ENCODE results near the gene FOXRED2.
"Not testable (repeated sequence)": the region's sequence is repeated elsewhere in the genome, so short reads cannot be mapped to it uniquely, and the experiment has no call there.

The FOXRED2 gene

GRCh38 chr22:36506637-36507517 is at the start of gene FOXRED2:
Gene FOXRED2 (minus strand): TSS chr22:36507040. CDS start chr22:36506422, 618 bp downstream.
- DNase-seq (ENCODE audit: low read depth), result peak; percentile 53

- DNase-seq (ENCODE audit: low read depth), result no peak
Measured at GRCh38 chr22:36554098-36554497, 47.3 kb upstream of the FOXRED2 start.

DNA sequence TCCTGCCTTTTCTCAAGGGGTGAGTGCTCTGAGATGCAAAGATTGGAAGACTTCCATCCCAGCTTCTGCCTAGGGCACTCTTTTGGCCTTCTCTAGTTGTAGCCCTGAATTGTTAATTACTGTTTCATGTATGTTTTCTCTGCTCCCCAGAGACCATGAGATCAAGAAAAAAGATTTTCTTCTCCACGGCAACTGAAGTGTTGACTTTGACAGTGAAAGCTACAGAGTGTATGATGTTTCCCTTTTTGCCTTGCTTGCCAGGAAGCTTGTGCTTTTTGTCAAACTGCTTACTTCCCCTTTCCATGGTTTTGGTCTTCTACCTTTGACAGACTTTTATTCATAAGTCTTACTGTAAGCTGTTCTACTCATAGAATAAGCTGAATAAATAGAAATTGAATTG is 45.4 kb upstream of the FOXRED2 start:
- no peak for DNase-seq (ENCODE audit: low read depth)

DNA sequence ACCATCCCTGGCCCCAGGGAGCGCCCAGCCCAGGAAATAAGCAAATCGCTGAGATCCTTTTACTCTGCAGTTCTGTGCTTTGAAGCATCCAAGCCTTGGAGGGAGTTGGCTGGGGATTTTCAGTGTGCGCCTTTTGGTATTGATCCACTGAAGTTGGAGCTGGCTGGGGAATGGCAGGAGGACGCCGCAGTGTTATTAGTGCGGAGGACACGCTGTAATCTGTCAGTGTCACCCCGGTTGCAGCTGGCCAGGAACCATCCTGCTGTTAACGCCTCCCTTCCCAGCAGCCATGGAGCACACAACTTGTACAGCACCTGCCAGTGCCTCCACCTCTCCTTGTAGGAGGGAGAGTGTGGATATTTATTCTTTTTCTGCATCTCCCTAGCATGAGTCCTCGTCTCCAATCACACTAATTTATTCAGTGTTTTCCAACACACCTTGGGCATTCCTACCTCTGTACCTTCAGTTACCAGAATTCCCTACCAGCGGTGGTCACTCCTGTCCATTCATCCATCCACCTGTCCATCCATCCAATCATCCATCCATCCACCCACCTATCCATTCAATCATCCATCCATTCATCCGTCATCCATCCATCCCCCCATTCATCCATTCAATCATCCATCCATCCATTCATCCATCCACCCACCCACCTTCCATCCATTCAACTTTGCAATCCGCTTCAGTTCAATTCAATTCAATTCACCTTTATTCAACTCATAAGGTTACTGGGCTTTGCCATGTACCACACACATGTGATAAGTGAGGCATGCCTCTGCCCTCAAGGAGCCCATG is 44.1 kb upstream of the FOXRED2 start:
- no peak for DNase-seq (ENCODE audit: low read depth)

- DNase-seq (ENCODE audit: low read depth), result no peak
Measured at GRCh38 chr22:36549033-36549432, 42.2 kb upstream of the FOXRED2 start.

- no peak for DNase-seq (ENCODE audit: low read depth)
Measured at GRCh38 chr22:36548606-36549005, 41.8 kb upstream of the FOXRED2 start.

- DNase-seq (ENCODE audit: low read depth), result no peak
Measured at GRCh38 chr22:36546932-36547331, 40.1 kb upstream of the FOXRED2 start.

DNA sequence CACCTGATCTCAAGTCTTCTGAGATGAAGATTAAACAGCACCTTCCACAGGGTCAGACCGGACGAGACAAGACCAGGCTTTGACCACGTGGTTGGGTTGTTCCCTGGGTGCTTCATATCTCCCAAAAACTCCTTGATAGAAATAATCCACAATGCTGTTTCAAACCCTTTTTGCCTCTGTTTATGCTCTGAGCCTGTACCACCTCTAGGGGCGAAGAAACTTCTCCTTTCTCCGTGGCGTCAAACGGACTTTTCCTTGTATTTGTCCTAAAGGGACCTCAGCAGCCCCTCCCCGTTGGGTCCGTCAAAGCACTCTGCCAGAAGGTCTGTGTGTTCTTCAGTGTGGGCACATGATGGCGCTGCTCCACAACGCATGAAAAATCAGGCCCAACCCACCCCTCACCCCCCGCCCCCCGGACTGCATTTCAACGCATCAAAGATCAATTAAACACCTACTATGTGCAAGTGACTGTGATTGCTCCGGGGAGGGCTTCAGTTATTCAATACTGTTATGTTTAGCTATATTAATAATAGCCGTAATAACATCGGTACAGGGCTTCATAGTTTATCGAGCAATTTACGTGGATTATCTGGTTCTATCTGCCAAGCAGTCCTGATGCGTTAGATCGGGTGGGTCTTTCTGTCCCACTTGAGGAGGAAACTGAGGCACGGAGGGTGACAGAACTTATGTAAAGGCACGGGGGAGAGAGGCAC is 39.4 kb upstream of the FOXRED2 start:
- no peak for DNase-seq (ENCODE audit: low read depth)

DNA sequence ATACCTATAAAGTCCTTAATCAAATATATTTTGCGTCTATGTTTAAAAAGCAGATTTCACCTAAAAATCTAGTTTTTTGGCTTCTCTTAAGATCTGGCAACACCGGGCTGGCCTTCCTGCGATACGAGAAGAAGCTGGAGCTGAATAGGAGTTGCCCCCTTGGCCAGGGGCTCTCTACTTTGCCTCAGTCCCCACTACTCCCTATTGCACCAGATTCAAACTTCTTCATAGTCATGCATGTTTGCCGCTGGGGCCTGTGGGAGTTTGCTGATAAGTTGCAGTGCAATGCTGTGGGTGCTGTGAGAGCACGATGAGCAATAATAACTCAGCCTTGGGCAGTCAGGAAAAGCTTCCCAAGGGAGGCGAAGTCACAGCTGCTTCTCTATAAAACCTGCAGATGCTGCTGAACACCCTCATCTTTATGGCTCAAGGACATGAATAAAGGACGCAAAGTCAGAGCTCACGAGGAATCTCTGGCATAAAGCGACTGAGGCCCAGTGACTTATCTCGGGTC is 37.3 kb upstream of the FOXRED2 start:
- DNase-seq (ENCODE audit: low read depth), result no peak

- no peak for DNase-seq (ENCODE audit: low read depth)
Measured at GRCh38 chr22:36541831-36542411, 35.1 kb upstream of the FOXRED2 start.

DNA sequence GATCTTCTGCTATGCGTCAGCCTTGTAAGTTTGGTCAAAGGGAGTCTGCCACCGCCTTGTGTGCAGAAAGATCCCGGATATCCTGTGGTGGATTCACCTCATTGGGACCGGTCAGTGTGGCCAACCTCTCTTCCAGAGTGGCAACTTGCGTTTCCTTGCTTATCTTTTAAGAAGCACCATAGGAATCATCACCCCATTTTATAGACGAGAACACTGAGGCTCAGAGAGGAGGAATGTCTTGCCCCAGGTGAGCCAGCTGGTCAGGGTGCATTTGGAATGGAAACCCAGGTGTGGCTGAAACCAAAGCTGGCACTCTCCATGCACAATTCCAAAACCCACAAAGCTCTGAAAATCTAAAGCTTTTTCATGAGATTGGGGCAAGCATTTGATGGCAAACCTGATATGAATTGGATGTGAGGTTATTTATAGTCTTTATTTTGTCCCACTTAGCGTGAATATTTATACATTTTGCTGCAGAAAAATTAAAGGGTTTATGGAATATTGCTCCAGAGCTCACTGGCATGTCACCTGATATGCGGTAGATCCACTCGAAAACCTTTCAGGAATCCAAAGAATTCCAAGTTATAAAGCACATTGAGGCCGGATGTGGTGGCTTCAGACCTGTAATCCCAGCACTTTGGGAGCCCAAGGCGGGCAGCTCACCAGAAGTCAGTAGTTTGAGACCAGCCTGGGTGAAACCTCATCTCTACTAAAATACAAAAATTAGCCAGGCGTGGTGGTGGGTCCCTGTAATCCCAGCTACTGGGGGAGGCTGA is 34.2 kb upstream of the FOXRED2 start:
- DNase-seq (ENCODE audit: low read depth), result no peak

DNA sequence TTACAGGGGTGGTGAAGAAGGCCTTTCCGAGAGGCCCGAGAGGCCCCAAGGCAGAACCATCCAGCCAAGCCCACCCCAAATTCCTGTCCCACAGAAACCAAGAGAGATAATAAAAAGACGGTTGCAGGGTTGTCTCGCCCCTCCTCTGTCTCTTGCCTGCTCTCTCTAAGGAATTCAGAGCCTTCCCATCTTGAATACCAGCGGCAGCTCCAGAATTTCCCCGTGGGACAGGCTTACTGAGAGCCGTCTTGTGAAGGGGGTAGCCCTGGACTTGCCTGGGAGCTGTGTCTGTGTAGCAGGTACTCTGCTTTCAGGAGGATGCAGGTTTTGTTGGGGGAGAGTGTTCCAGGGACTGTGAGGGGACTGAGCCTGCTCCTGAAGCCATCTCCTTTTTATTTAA is 31.7 kb upstream of the FOXRED2 start:
- DNase-seq (ENCODE audit: low read depth), result no peak

DNA sequence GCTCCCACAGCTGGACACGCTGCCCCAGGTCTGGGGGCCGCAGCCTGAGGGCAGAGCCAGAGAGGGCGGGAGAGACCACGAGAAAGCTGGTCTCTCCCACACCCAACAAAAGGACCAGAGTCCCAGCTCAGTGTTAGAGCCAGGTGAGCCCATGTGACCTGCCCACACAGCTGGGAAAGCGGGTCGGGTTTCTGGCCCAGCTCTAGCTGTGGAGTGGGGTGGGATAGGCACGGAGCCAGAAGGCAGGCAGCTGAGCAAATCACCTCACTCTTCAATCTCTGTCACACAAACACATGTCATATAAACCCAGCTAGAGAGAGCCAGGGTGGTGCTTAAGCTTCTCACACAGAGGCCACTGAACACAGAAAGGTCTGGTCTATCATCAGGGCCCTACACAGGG is 29.9 kb upstream of the FOXRED2 start:
- DNase-seq (ENCODE audit: low read depth), result no peak

GRCh38 chr22:36533320-36533719 is 26.5 kb upstream of the FOXRED2 start:
- DNase-seq (ENCODE audit: low read depth), result not testable (repeated sequence)

DNA sequence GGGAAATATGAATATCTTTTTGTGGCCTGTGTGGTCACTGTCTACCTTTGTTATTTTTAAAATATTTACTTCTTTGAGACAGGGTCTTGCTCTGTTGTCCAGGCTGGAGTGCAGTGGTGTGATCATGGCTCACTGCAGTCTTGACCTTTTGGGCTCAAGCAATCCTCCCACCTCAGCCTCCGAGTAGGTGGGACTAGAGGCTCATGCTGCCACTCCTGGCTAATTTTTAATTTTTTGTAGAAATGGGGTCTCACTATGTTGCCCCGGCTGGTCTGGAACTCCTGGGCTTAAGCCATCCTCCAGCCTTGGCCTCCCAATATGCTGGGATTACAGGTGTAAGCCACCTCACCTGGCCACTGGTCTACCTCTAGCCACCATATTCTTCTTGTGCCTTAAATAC is 25.6 kb upstream of the FOXRED2 start:
- no peak for DNase-seq (ENCODE audit: low read depth)

DNA sequence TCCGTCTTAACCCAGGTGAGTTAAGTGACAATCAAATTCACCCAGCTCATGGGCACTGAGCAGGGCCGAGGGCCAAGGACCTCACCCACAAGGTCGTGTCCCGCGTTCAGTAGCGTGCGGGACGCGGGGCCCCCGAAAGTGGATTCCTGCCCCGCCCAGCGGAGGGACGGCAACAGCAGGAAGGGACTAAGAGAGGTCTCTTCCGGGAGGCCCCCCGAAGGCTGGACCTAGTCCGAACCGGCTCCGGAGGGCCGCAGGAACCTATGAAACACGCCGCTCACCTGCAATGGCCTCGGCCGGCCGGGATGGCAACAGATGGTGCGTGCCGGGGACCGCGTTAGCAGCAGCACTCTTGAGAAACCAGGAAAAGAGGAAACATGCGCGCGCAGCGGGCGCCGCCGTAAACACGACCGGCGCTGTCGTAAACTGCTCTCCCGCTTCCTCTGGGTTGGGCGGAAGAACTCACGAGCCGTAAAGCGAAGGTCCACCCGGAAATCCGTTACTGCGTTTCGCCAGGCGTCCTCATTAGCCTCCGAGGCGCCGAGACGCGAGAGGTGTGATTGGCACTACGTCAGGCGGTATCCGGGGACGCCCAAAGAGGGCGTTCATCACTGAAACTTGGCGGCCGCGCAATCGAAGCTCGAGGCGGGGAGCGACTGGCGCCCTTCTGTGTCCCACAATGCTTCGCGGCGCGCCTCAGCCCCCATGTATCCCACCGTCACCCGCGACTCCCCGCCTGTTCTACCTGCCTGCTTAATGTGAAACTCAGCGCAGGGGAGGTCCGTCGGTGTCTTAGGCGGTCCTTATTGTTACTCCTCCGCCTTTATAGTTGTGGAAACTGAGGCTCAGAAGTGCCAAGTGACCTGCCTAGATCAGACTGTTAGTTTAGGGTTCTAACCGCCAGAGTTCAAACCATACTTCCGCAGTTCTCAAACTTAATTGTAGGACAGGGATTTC is 22.2 kb upstream of the FOXRED2 start, which contains the start of gene EIF3D:
TSS of gene EIF3D (minus strand) at position 372 of the 957 bp plus-strand sequence. CDS start 3,045 bp downstream, outside the sequence.
- peak; percentile 95 for DNase-seq (ENCODE audit: low read depth)

GRCh38 chr22:36528341-36528740 is 21.5 kb upstream of the FOXRED2 start:
- no peak for DNase-seq (ENCODE audit: low read depth)

DNA sequence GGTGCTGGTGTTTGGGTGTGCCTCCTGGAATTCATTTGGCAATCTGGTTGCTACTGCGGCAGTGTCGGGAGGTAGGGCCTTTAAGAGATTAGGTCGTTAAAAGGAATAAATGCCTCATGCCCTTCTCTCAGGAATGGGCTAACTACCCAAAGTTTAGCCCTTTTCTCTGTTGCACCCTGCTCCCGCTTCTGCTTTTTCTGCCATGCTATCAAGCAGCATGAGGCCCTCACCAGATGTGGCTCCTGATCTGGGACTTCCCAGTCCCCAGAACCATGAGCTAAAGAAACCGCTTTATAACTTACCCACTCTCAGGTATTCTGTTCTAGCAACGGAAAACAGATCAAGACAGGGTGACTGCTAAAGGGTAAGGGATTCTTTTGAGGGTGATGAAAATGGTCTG is 15.8 kb upstream of the FOXRED2 start:
- no peak for DNase-seq (ENCODE audit: low read depth)

GRCh38 chr22:36520423-36520822 is 13.6 kb upstream of the FOXRED2 start:
- no peak for DNase-seq (ENCODE audit: low read depth)

GRCh38 chr22:36519906-36520305 is 13.1 kb upstream of the FOXRED2 start:
- DNase-seq (ENCODE audit: low read depth), result not testable (repeated sequence)
